Measurements from ENCODE around the gene TAPT1. TPM values are rescaled to one million over a fixed set of nuclear protein-coding genes. Genes with fewer than 3 reads are reported as not detected.

The TAPT1 gene
- total and polyA plus RNA-seq, 2 of the 13 experiments (the other 11 are each of a cell fraction or from before 2014, with no cell fraction given), result 24.5 to 25.3 TPM

- intact Hi-C loops (cut with micrococcal nuclease; ENCODE audit: unreplicated experiment), result no loop called here
- Histone ChIP-seq H2AFZ (ENCODE audit: low read length) (no peak overlapping the region), H3K27ac (ENCODE audit: extremely low read length, insufficient read depth, low read length) (no peak overlapping the region), H3K9ac (ENCODE audit: insufficient read depth, low read depth, low read length) (no peak overlapping the region), H3K36me3 (replicated peaks in 1 of 2; ENCODE audit: control insufficient read depth in 1 of 2, insufficient read depth in 2 of 2, low read length in 2 of 2) (no peaks in the 10 kb centered on the region), H3K4me1 (ENCODE audit: insufficient read depth, low read length) (peaks cover 47% of the 10 kb centered on the region), H4K20me1 (ENCODE audit: insufficient read depth, low read length) (no peaks in the 10 kb centered on the region), H3K79me2 (ENCODE audit: insufficient read depth, low read length) (no peaks in the 10 kb centered on the region), H3K4me2 (ENCODE audit: low read depth, low read length) (no peak overlapping the region), H3K27me3 (ENCODE audit: control insufficient read depth in 1 of 2, insufficient read depth in 2 of 2, low read length in 2 of 2) (no peaks in the 10 kb centered on the region), H3K9me3 (ENCODE audit: low read length) (no peaks in the 10 kb centered on the region), H3K4me3 (replicated peaks in 1 of 3; ENCODE audit: insufficient read depth in 1 of 3, low read depth in 2 of 3, low read length in 3 of 3) (no peak overlapping the region)
- DNase-seq (ENCODE audit: low spot score), result no peak
- in situ Hi-C loops (cut with HindIII; ENCODE audit: extremely low pct_ligation_motif_present, low pct_unique_long_range_greater_than_20kb), result loop anchor here (25.0 kb wide), 1 partner anchor 768 kb away; no protein-coding TSS in a partner anchor
- no peak for FAIRE-seq
- 95% methylated on average over 2 of the region's 2 CpGs for WGBS (ENCODE audit: low lambda C conversion rate)
- ChIA-PET POLR2A (no interaction called here), CTCF (ENCODE audit: low intra/inter-chr PET ratio, low total read pairs) (no interaction called here)
- TF ChIP-seq NFRKB (IDR thresholded peaks at IDR 0.05) (no peak), ZNF883 (CRISPR knock-in tag; IDR thresholded peaks at IDR 0.05; ENCODE audit: not compliant biosample characterization) (no peak), ATAD3A (CRISPR knock-in tag; IDR thresholded peaks at IDR 0.05) (no peak), ZNF772 (CRISPR knock-in tag; IDR thresholded peaks at IDR 0.05) (no peak), POLR2AphosphoS2 (IDR thresholded peaks at IDR 0.05; ENCODE audit: low read depth, low read length) (no peak), ZNF547 (CRISPR knock-in tag; IDR thresholded peaks at IDR 0.05) (no peak), CEBPG (CRISPR knock-in tag; IDR thresholded peaks at IDR 0.05) (no peak), ARID2 (CRISPR knock-in tag; IDR thresholded peaks at IDR 0.05; ENCODE audit: borderline replicate concordance) (no peak), FOXM1 (CRISPR knock-in tag; IDR thresholded peaks at IDR 0.05) (no peak)
- TF ChIP-seq, protein P1, sequence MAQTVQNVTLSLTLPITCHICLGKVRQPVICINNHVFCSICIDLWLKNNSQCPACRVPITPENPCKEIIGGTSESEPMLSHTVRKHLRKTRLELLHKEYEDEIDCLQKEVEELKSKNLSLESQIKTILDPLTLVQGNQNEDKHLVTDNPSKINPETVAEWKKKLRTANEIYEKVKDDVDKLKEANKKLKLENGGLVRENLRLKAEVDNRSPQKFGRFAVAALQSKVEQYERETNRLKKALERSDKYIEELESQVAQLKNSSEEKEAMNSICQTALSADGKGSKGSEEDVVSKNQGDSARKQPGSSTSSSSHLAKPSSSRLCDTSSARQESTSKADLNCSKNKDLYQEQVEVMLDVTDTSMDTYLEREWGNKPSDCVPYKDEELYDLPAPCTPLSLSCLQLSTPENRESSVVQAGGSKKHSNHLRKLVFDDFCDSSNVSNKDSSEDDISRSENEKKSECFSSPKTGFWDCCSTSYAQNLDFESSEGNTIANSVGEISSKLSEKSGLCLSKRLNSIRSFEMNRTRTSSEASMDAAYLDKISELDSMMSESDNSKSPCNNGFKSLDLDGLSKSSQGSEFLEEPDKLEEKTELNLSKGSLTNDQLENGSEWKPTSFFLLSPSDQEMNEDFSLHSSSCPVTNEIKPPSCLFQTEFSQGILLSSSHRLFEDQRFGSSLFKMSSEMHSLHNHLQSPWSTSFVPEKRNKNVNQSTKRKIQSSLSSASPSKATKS (CRISPR knock-in tag; IDR thresholded peaks at IDR 0.05), result no peak
- TF ChIP-seq, protein P2, sequence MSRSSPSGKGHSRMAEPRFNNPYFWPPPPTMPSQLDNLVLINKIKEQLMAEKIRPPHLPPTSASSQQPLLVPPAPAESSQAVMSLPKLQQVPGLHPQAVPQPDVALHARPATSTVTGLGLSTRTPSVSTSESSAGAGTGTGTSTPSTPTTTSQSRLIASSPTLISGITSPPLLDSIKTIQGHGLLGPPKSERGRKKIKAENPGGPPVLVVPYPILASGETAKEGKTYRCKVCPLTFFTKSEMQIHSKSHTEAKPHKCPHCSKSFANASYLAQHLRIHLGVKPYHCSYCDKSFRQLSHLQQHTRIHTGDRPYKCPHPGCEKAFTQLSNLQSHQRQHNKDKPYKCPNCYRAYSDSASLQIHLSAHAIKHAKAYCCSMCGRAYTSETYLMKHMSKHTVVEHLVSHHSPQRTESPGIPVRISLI (CRISPR knock-in tag; IDR thresholded peaks at IDR 0.05; ENCODE audit: borderline replicate concordance), result no peak
- BruUV-seq (replicated peaks), result no TSS peak
- no peak for ATAC-seq
Observed at GRCh38 chr4:16255730-16256129, 29.5 kb upstream of the TAPT1 start.

Data from HepG2 (cell line).